ENCODE measurements around the gene UBE2K.

DNA sequence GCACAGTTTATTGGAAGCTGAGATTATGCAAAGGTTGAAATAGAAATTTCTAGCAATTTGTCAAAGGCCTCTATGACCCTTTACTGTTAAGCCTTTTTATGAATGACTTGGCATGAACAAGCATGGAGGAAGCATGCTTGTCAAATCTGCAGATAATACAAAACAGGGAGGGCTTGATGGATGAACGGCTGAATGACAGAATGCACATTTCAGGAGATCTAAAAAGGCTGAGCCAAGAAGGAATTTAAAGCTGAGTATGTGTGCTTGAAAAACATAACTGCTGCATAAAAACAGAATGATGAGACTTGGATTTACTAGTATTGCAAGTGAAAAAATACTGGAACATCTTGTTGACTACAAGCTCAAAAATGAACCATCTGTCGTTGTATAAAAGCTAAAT, 29.0 kb upstream of the UBE2K start:
- TF ChIP-seq, protein P1, sequence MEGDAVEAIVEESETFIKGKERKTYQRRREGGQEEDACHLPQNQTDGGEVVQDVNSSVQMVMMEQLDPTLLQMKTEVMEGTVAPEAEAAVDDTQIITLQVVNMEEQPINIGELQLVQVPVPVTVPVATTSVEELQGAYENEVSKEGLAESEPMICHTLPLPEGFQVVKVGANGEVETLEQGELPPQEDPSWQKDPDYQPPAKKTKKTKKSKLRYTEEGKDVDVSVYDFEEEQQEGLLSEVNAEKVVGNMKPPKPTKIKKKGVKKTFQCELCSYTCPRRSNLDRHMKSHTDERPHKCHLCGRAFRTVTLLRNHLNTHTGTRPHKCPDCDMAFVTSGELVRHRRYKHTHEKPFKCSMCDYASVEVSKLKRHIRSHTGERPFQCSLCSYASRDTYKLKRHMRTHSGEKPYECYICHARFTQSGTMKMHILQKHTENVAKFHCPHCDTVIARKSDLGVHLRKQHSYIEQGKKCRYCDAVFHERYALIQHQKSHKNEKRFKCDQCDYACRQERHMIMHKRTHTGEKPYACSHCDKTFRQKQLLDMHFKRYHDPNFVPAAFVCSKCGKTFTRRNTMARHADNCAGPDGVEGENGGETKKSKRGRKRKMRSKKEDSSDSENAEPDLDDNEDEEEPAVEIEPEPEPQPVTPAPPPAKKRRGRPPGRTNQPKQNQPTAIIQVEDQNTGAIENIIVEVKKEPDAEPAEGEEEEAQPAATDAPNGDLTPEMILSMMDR (IDR thresholded peaks at IDR 0.05): no peak
- TF ChIP-seq POLR2AphosphoS5 (IDR thresholded peaks at IDR 0.05): no peak
